ENCODE results near the gene FOXB1.

- TF ChIP-seq EP300 (IDR thresholded peaks at IDR 0.05) (no peak), POLR2A (IDR thresholded peaks at IDR 0.05) (no peak), CTCF (IDR thresholded peaks at IDR 0.05) (no peak)
Measured at GRCh38 chr15:60004009-60004845, at the start of gene FOXB1.
